Measurements from ENCODE around the gene ANKHD1.

DNA sequence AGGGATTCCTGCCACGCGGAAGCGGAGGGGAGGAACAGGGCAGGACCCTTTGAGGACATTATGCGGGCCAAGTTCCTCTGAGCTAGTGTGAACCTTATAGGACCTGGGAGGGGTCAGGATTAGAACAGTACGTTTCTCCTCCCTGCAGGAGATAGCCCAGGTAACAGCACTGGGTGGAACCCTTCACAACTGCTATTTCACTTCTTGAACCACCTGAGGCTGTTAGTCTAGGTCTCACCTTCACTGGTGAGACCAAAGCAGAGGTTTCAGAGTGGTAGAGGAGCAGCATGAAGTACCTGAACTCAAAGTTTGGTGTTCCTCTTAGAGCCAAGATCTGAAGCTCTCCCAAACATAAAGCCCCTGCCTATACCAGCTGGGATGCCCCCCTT, 146.7 kb downstream of the ANKHD1 start:
- TF ChIP-seq EZH2 (IDR thresholded peaks at IDR 0.05; ENCODE audit: low read length, missing control alignments): no peak
- TF ChIP-seq, protein P1, sequence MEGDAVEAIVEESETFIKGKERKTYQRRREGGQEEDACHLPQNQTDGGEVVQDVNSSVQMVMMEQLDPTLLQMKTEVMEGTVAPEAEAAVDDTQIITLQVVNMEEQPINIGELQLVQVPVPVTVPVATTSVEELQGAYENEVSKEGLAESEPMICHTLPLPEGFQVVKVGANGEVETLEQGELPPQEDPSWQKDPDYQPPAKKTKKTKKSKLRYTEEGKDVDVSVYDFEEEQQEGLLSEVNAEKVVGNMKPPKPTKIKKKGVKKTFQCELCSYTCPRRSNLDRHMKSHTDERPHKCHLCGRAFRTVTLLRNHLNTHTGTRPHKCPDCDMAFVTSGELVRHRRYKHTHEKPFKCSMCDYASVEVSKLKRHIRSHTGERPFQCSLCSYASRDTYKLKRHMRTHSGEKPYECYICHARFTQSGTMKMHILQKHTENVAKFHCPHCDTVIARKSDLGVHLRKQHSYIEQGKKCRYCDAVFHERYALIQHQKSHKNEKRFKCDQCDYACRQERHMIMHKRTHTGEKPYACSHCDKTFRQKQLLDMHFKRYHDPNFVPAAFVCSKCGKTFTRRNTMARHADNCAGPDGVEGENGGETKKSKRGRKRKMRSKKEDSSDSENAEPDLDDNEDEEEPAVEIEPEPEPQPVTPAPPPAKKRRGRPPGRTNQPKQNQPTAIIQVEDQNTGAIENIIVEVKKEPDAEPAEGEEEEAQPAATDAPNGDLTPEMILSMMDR (conservative IDR thresholded peaks at IDR 0.05 in 1 of 2, IDR thresholded peaks at IDR 0.05 in 1 of 2; ENCODE audit: low read depth in 1 of 2, low read length in 2 of 2): no peak

Data from fibroblast of lung (primary cell).